ENCODE data around the gene CAMK2A.

Gene CAMK2A

DNA sequence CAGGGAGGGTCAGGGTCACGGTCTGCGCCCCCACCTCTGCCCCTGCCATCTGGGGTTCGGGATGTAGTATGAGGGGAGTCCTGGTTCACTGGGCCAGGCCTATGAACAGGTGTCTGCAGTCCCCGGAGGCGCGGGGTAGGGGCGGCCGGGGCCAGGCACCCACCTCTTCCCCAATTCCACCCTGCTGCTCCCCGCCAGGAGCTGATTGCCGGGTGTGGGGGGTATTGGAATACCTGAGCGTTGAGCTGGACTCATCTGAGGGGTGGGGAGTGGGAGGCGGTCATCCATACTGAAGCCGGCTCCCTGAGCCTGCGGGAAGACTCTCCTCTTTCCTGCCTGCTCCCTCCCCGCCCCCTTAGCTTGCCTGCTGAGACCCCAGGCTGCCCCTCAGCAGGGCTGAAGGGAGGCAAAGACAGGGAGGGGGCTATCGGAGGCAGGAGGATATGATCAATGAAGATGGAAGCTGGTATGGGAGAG lies 99.0 kb downstream of the CAMK2A start:
- H3K27ac Mint-ChIP-seq = no peak overlapping the region
- H3K9me3 Mint-ChIP-seq = no peaks in the 10 kb centered on the region
- no peak overlapping the region for H3K4me3 Mint-ChIP-seq
- no peaks in the 10 kb centered on the region for H3K36me3 Mint-ChIP-seq
- peaks cover 0 to 4% of the 10 kb centered on the region in 2 donors for H3K4me1 Mint-ChIP-seq
- DNase-seq (no peak), ATAC-seq (replicated peaks) (no peak)
- peaks cover 58 to 68% of the 10 kb centered on the region in 2 donors for H3K27me3 Mint-ChIP-seq

DNA sequence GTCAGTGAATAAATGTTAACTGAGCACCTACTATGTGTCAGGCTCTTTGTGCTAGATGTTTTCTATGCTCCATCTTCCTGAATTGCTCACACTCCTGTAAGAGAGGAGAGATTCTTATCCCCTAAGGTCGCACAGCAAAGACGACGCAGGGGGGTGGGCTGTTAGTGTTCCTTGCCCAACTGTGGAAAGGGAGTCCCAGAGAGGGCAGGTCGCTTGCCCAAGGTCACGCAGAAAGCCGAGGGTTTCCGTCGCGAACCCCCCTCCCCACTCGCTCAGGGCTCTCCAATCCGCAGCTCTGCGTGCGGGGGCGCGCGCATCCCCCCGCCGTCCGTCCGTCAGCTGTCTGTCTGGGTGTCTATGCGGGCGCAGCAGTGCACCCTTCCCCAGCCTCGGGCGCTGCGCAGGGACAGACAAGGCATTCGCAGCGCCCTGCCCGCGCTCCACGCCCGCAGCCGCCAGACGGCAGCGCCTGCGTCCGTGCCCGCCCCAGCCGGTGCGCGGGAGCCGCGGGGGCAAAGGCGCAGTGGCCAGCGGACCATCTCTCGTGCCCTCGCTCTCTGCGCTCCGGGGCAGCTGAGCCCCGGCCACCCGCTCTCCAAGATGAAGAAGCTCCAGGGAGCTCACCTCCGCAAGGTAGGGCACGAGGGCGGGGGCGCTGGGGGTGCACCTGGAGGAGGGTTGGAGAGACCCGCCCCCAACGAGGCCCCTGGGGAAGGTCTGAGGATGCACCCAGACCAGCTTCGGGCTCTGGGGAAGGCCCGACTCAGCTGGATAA lies 99.7 kb downstream of the CAMK2A start, which contains the start of gene SLC6A7:
TSS of gene SLC6A7 (plus strand) at position 335 of the 775 bp plus-strand sequence. CDS start at position 601, 266 bp downstream.
- Mint-ChIP-seq H3K36me3 (no peaks in the 10 kb centered on the region), H3K9me3 (no peaks in the 10 kb centered on the region), H3K4me3 (no peak within 1 kb of the TSS), H3K4me1 (peaks cover 0 to 4% of the 10 kb centered on the region in 2 donors), H3K27me3 (peaks cover 55 to 62% of the 10 kb centered on the region in 2 donors), H3K27ac (no peak within 1 kb of the TSS)
- DNase-seq = no peak
- no peak for ATAC-seq (replicated peaks)

DNA sequence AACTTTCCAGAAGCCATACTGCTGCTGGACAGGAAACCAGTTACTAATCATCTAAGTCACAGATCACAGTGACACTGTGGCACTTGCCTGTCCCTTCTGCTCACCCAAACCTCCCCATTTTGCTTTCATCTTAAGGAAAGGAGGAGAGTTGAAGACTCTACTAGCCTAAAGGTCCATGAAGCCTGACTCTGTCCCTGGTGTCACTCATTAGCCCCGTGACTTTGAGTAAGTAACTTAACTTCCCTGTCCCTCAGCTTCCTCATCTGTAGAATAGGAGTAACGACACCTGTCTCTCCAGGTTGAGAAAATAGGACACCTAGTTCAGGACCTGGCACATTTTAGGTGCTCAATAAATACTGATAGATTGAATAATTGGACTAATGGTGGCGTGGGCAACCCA lies 100.2 kb downstream of the CAMK2A start:
- H3K27ac Mint-ChIP-seq = no peak overlapping the region
- DNase-seq = no peak
- no peak for ATAC-seq (replicated peaks)
- H3K9me3 Mint-ChIP-seq = no peaks in the 10 kb centered on the region
- peaks cover 59 to 62% of the 10 kb centered on the region in 2 donors for H3K27me3 Mint-ChIP-seq
- peaks cover 0 to 4% of the 10 kb centered on the region in 2 donors for H3K4me1 Mint-ChIP-seq
- no peak overlapping the region for H3K4me3 Mint-ChIP-seq
- H3K36me3 Mint-ChIP-seq = no peaks in the 10 kb centered on the region

DNA sequence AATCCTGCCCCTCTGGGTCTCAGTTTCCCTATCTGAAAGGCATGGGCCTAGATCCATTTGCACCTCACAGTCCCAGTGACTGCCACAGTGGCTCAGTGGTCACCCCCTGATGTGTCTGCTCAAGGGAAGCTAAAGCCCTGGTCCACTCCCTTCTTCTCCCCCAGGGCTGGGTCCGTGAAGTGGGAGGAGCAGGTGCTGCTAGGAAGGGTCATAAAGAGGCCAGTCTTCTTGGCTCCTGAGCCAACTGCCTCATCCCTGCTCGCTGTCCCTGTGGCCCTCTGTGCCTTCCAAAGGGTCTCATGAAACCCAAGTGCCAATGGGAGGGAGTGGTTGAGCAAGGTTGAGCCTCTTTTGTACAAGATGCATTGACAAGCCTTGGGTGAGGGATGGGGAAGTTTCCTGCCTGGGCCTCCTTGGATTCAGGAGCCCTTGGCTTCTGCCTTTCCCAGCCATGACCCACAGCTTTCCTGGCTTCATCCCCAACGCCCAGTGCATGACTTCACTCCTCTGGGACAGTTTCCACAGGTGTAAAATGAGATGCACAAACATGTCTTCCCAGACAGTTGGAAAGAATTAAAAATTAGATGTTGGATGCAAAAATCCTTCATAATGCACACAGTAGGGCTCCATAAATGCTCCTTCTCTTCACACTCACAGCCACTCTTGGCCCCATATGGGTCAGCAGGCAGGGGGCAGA lies 101.3 kb downstream of the CAMK2A start:
- peaks cover 53 to 54% of the 10 kb centered on the region in 2 donors for H3K27me3 Mint-ChIP-seq
- DNase-seq (no peak), ATAC-seq (replicated peaks) (no peak)
- no peaks in the 10 kb centered on the region for H3K9me3 Mint-ChIP-seq
- no peaks in the 10 kb centered on the region for H3K36me3 Mint-ChIP-seq
- peaks cover 0 to 4% of the 10 kb centered on the region in 2 donors for H3K4me1 Mint-ChIP-seq
- H3K27ac Mint-ChIP-seq = no peak overlapping the region
- no peak overlapping the region for H3K4me3 Mint-ChIP-seq

- no peak for DNase-seq
- no peak for ATAC-seq (replicated peaks)
- Mint-ChIP-seq H3K36me3 (no peaks in the 10 kb centered on the region), H3K27ac (no peak overlapping the region), H3K9me3 (no peaks in the 10 kb centered on the region), H3K4me3 (no peak overlapping the region), H3K4me1 (peaks cover 0 to 4% of the 10 kb centered on the region in 2 donors), H3K27me3 (peaks cover 45 to 46% of the 10 kb centered on the region in 2 donors)
Measured at GRCh38 chr5:150186897-150187296, 102.7 kb downstream of the CAMK2A start.

GRCh38 chr5:150186137-150186536 lies 103.4 kb downstream of the CAMK2A start:
- no peaks in the 10 kb centered on the region for H3K36me3 Mint-ChIP-seq
- no peaks in the 10 kb centered on the region for H3K9me3 Mint-ChIP-seq
- ATAC-seq (replicated peaks) (no peak), DNase-seq (no peak)
- peaks cover 0 to 4% of the 10 kb centered on the region in 2 donors for H3K4me1 Mint-ChIP-seq
- H3K4me3 Mint-ChIP-seq = no peak overlapping the region
- peaks cover 41 to 44% of the 10 kb centered on the region in 2 donors for H3K27me3 Mint-ChIP-seq
- no peak overlapping the region for H3K27ac Mint-ChIP-seq

DNA sequence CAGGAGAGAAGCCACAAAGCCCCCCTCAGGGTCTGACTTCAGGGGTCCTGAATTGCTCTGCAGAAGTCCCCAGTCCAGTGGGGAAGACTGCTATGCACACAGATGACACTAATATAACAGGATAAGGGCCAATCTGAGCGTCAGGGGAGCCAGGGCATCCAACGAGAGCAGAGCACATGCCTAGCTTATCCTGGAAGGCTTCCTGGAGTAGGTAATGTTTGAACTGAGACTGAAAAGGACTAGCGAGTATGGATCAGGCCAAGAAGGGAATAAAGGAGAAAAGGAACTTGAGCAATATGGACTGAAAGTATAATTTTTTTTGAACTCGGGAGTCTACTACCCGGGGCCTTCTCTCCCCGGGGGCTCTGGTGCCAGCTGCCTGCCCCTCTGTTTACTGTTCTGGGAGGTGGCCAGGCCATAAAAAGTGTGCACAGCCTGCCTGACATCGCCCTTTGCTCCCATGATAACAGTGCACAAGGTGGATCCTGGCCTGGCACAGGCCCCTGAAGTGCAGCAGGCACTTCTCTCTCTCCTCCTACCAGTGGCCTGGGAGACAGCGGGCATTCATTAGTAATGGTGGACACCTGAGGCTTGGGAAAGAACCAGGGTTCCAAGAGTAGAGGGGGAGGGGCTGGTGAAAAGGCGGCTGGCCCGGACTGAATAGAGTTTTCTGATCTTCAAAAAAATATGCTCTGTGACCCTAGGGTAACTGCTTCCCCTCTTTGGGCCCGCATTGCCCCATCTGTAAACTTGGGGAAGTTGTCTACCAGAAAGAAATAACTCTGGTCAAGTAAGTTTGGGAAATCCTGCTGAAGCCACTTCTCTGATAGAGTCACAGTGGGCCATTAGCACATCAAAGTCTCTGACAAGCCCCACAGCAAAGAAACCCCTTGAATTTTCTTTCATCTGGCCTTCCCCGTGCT lies 104.3 kb downstream of the CAMK2A start:
- no peak for ATAC-seq (replicated peaks)
- H3K4me1 Mint-ChIP-seq = peaks cover 0 to 4% of the 10 kb centered on the region in 2 donors
- no peak for DNase-seq
- no peaks in the 10 kb centered on the region for H3K9me3 Mint-ChIP-seq
- no peak overlapping the region for H3K27ac Mint-ChIP-seq
- H3K4me3 Mint-ChIP-seq = no peak overlapping the region
- H3K27me3 Mint-ChIP-seq = peaks cover 36 to 42% of the 10 kb centered on the region in 2 donors
- H3K36me3 Mint-ChIP-seq = no peaks in the 10 kb centered on the region

DNA sequence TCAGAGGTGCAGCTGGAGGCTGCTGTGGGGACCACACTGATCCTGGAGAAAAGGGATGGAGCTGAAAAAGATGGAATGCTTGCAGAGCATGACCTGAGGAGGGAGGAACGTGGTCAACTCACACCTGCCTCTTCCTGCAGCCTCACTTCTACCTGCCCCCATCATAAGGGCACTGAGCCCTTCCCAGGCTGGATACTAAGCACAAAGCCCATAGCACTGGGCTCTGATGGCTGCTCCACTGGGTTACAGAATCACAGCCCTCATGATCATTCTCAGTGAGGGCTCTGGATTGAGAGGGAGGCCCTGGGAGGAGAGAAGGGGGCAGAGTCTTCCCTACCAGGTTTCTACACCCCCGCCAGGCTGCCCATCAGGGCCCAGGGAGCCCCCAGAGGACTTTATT lies 105.6 kb downstream of the CAMK2A start:
- peaks cover 26 to 31% of the 10 kb centered on the region in 2 donors for H3K27me3 Mint-ChIP-seq
- ATAC-seq (replicated peaks) = no peak

DNA sequence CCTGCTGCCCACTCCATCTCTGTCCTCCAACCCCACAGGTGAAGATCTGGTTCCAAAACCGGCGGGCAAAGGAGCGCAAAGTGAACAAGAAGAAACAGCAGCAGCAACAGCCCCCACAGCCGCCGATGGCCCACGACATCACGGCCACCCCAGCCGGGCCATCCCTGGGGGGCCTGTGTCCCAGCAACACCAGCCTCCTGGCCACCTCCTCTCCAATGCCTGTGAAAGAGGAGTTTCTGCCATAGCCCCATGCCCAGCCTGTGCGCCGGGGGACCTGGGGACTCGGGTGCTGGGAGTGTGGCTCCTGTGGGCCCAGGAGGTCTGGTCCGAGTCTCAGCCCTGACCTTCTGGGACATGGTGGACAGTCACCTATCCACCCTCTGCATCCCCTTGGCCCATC lies 106.1 kb downstream of the CAMK2A start:
- no peak overlapping the region for H3K4me3 Mint-ChIP-seq
- H3K4me1 Mint-ChIP-seq = no peaks in the 10 kb centered on the region
- DNase-seq (no peak), ATAC-seq (replicated peaks) (no peak)
- H3K9me3 Mint-ChIP-seq = no peaks in the 10 kb centered on the region
- H3K36me3 Mint-ChIP-seq = no peaks in the 10 kb centered on the region
- H3K27ac Mint-ChIP-seq = no peak overlapping the region
- peaks cover 21 to 29% of the 10 kb centered on the region in 2 donors for H3K27me3 Mint-ChIP-seq

More for the DNA sequence above, 105.6 kb downstream of the CAMK2A start:
- no peaks in the 10 kb centered on the region for H3K36me3 Mint-ChIP-seq
- DNase-seq = no peak
- H3K4me3 Mint-ChIP-seq = no peak overlapping the region
- H3K4me1 Mint-ChIP-seq = no peaks in the 10 kb centered on the region
- no peak overlapping the region for H3K27ac Mint-ChIP-seq
- no peaks in the 10 kb centered on the region for H3K9me3 Mint-ChIP-seq

DNA sequence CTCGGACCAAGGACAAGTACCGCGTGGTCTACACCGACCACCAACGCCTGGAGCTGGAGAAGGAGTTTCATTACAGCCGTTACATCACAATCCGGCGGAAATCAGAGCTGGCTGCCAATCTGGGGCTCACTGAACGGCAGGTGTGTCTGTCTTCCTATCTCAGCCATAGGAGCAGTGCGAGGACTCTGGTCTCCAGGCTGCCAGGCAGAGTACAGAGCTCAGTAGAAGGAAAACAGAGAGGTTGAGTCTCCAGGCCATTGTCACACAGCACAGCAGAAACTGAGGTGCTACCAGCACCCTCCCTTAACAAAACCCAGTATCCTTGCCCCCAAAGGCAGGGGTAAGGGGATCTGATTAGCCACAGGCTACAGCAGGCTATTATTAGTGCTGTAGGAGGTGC lies 106.8 kb downstream of the CAMK2A start:
- Mint-ChIP-seq H3K27ac (no peak overlapping the region), H3K27me3 (peaks cover 19 to 24% of the 10 kb centered on the region in 2 donors), H3K4me3 (no peak overlapping the region), H3K4me1 (no peaks in the 10 kb centered on the region), H3K36me3 (no peaks in the 10 kb centered on the region), H3K9me3 (no peaks in the 10 kb centered on the region)
- no peak for ATAC-seq (replicated peaks)
- no peak for DNase-seq

GRCh38 chr5:150181766-150182545 lies 107.6 kb downstream of the CAMK2A start:
- no peak for ATAC-seq (replicated peaks)
- Mint-ChIP-seq H3K27ac (no peak overlapping the region), H3K9me3 (no peaks in the 10 kb centered on the region), H3K36me3 (no peaks in the 10 kb centered on the region), H3K27me3 (peaks cover 11 to 17% of the 10 kb centered on the region in 2 donors), H3K4me1 (no peaks in the 10 kb centered on the region), H3K4me3 (no peak overlapping the region)
- no peak for DNase-seq

- ATAC-seq (replicated peaks) (no peak), DNase-seq (no peak)
- Mint-ChIP-seq H3K27ac (no peak overlapping the region), H3K36me3 (no peaks in the 10 kb centered on the region), H3K4me3 (no peak overlapping the region), H3K4me1 (no peaks in the 10 kb centered on the region), H3K9me3 (no peaks in the 10 kb centered on the region), H3K27me3 (peaks cover 8 to 25% of the 10 kb centered on the region in 2 donors)
Measured at GRCh38 chr5:150181027-150181426, 108.5 kb downstream of the CAMK2A start.

GRCh38 chr5:150180241-150181026 lies 109.1 kb downstream of the CAMK2A start:
- H3K9me3 Mint-ChIP-seq = no peaks in the 10 kb centered on the region
- H3K27me3 Mint-ChIP-seq = peaks cover 12 to 30% of the 10 kb centered on the region in 2 donors
- H3K27ac Mint-ChIP-seq = no peak overlapping the region
- H3K36me3 Mint-ChIP-seq = no peaks in the 10 kb centered on the region
- ATAC-seq (replicated peaks) (no peak), DNase-seq (no peak)
- H3K4me1 Mint-ChIP-seq = no peaks in the 10 kb centered on the region
- no peak overlapping the region for H3K4me3 Mint-ChIP-seq
